Stimulated activated naive B cell treated with anti-CD40 and anti-IgM and Interleukin-4, amounts not matched to agents 10 μg/mL and 1 μg/mL and 100 μg/mL, for 72 hours (primary cell): ENCODE measurements around the gene PI4K2B.
"Not testable (repeated sequence)": the region's sequence is repeated elsewhere in the genome, so short reads cannot be mapped to it uniquely, and the experiment has no call there.

Experiments
- ATAC-seq, 2 donors: fragments of 150-1000 bp; cut with Tn5 transposase; replicated peaks; 2 replicates each; pipeline ENCODE4 v1.10.0; 2021; ENCODE audit warnings: moderate library complexity in 1 of 2
- DNase-seq: peaks from one replicate; pipeline ENCODE4 v3.0.0; 2021
- H3K27ac Mint-ChIP-seq: one replicate; pipeline ENCODE4 v1.8.0; 2022; ENCODE audit warnings: mild to moderate bottlenecking, mixed read lengths
- H3K27me3 Mint-ChIP-seq, 2 donors: one replicate each; pipeline ENCODE4 v1.8.0; 2022; ENCODE audit warnings: mixed read lengths in 2 of 2
- H3K36me3 Mint-ChIP-seq, 2 donors: one replicate each; pipeline ENCODE4 v1.8.0; 2022; ENCODE audit warnings: mixed read lengths in 2 of 2, mild to moderate bottlenecking in 1 of 2
- H3K4me1 Mint-ChIP-seq, 2 donors: one replicate each; pipeline ENCODE4 v1.8.0; 2022; ENCODE audit warnings: mixed read lengths in 2 of 2, mild to moderate bottlenecking in 1 of 2
- H3K4me3 Mint-ChIP-seq, 2 donors: one replicate each; pipeline ENCODE4 v1.8.0; 2022; ENCODE audit warnings: mild to moderate bottlenecking in 2 of 2, mixed read lengths in 2 of 2, moderate library complexity in 1 of 2
- H3K9me3 Mint-ChIP-seq, 2 donors: one replicate each; pipeline ENCODE4 v1.8.0; 2022; ENCODE audit warnings: mixed read lengths in 2 of 2, mild to moderate bottlenecking in 1 of 2

PI4K2B gene

GRCh38 chr4:25306518-25307057, 72.8 kb downstream of the PI4K2B start:
- no peaks in the 10 kb centered on the region for H3K36me3 Mint-ChIP-seq
- H3K4me1 Mint-ChIP-seq, result peaks cover 11 to 29% of the 10 kb centered on the region in 2 donors
- peak overlapping the region; percentile 21 for H3K27ac Mint-ChIP-seq
- peaks cover 0 to 6% of the 10 kb centered on the region in 2 donors for H3K27me3 Mint-ChIP-seq
- H3K9me3 Mint-ChIP-seq, result peaks cover 0 to 5% of the 10 kb centered on the region in 2 donors
- DNase-seq (no peak), ATAC-seq (no peak)
- H3K4me3 Mint-ChIP-seq, result no peak overlapping the region

GRCh38 chr4:25307596-25307995, 73.8 kb downstream of the PI4K2B start:
- DNase-seq, result no peak
- H3K4me1 Mint-ChIP-seq, result peaks cover 11 to 33% of the 10 kb centered on the region in 2 donors
- H3K27ac Mint-ChIP-seq, result no peak overlapping the region
- no peak for ATAC-seq
- peaks cover 0 to under 1% of the 10 kb centered on the region in 2 donors for H3K36me3 Mint-ChIP-seq
- peaks cover 0 to 5% of the 10 kb centered on the region in 2 donors for H3K9me3 Mint-ChIP-seq
- no peak overlapping the region for H3K4me3 Mint-ChIP-seq
- H3K27me3 Mint-ChIP-seq, result peaks cover 0 to 6% of the 10 kb centered on the region in 2 donors

GRCh38 chr4:25308306-25308705, 74.5 kb downstream of the PI4K2B start:
- H3K27ac Mint-ChIP-seq, result no peak overlapping the region
- H3K9me3 Mint-ChIP-seq, result peaks cover 0 to 5% of the 10 kb centered on the region in 2 donors
- peaks cover 0 to 3% of the 10 kb centered on the region in 2 donors for H3K36me3 Mint-ChIP-seq
- H3K4me3 Mint-ChIP-seq, result no peak overlapping the region
- peak in 1 of 2 donors; percentile 17 for ATAC-seq
- DNase-seq, result no peak
- peaks cover 0 to 3% of the 10 kb centered on the region in 2 donors for H3K27me3 Mint-ChIP-seq
- H3K4me1 Mint-ChIP-seq, result peaks cover 13 to 35% of the 10 kb centered on the region in 2 donors

- Mint-ChIP-seq H3K36me3 (peaks cover 0 to 3% of the 10 kb centered on the region in 2 donors), H3K27me3 (no peaks in the 10 kb centered on the region), H3K4me3 (no peak overlapping the region), H3K9me3 (peaks cover 0 to 5% of the 10 kb centered on the region in 2 donors), H3K4me1 (peaks cover 15 to 40% of the 10 kb centered on the region in 2 donors), H3K27ac (no peak overlapping the region)
- DNase-seq (no peak), ATAC-seq (no peak)
These were observed 74.9 kb downstream of the PI4K2B start for GRCh38 chr4:25308761-25309160.

GRCh38 chr4:25310066-25310802, 76.4 kb downstream of the PI4K2B start:
- peaks cover 0 to 5% of the 10 kb centered on the region in 2 donors for H3K9me3 Mint-ChIP-seq
- no peaks in the 10 kb centered on the region for H3K27me3 Mint-ChIP-seq
- DNase-seq (no peak), ATAC-seq (peak; percentile 30 to 33)
- H3K36me3 Mint-ChIP-seq, result peaks cover 0 to 6% of the 10 kb centered on the region in 2 donors
- H3K4me3 Mint-ChIP-seq, result peak overlapping the region; percentile 46 to 68
- H3K4me1 Mint-ChIP-seq, result peaks cover 15 to 41% of the 10 kb centered on the region in 2 donors
- H3K27ac Mint-ChIP-seq, result peak overlapping the region; percentile 92

- Mint-ChIP-seq H3K4me1 (peaks cover 17 to 41% of the 10 kb centered on the region in 2 donors), H3K36me3 (peaks cover 2 to 11% of the 10 kb centered on the region in 2 donors), H3K9me3 (peaks cover 0 to 5% of the 10 kb centered on the region in 2 donors), H3K27me3 (no peaks in the 10 kb centered on the region), H3K27ac (peak overlapping the region; percentile 92), H3K4me3 (peak overlapping the region; percentile 46 to 68)
- DNase-seq (no peak), ATAC-seq (no peak)
These were observed 77.0 kb downstream of the PI4K2B start for GRCh38 chr4:25310803-25311166.

GRCh38 chr4:25312496-25313200, 78.8 kb downstream of the PI4K2B start, which contains the start of gene ZCCHC4:
ZCCHC4 (plus strand) TSS chr4:25312774; CDS start chr4:25312810, 36 bp downstream.
- ATAC-seq, result peak; percentile 92 to 95
- peak within 1 kb of the TSS; percentile 99 for H3K27ac Mint-ChIP-seq
- H3K4me1 Mint-ChIP-seq, result peaks cover 17 to 49% of the 10 kb centered on the region in 2 donors
- DNase-seq, result peak; percentile 84
- H3K9me3 Mint-ChIP-seq, result peaks cover 0 to 5% of the 10 kb centered on the region in 2 donors
- H3K27me3 Mint-ChIP-seq, result no peaks in the 10 kb centered on the region
- peak within 1 kb of the TSS; percentile 91 to 100 for H3K4me3 Mint-ChIP-seq
- H3K36me3 Mint-ChIP-seq, result peaks cover 9 to 25% of the 10 kb centered on the region in 2 donors

GRCh38 chr4:25313201-25313895, 79.5 kb downstream of the PI4K2B start:
- Mint-ChIP-seq H3K36me3 (peaks cover 12 to 28% of the 10 kb centered on the region in 2 donors), H3K4me1 (peaks cover 15 to 42% of the 10 kb centered on the region in 2 donors), H3K27me3 (no peaks in the 10 kb centered on the region), H3K27ac (peak overlapping the region; percentile 99), H3K9me3 (peaks cover 0 to 3% of the 10 kb centered on the region in 2 donors), H3K4me3 (peak overlapping the region; percentile 91 to 100)
- DNase-seq (no peak), ATAC-seq (no peak)

GRCh38 chr4:25320336-25320735, 86.5 kb downstream of the PI4K2B start:
- Mint-ChIP-seq H3K36me3 (peaks cover 21 to 35% of the 10 kb centered on the region in 2 donors), H3K27ac (no peak overlapping the region), H3K9me3 (no peaks in the 10 kb centered on the region), H3K4me1 (peaks cover 9 to 21% of the 10 kb centered on the region in 2 donors), H3K4me3 (no peak overlapping the region), H3K27me3 (no peaks in the 10 kb centered on the region)
- DNase-seq, result no peak
- ATAC-seq, result no peak

- DNase-seq, result no peak
- H3K36me3 Mint-ChIP-seq, result peaks cover 21 to 33% of the 10 kb centered on the region in 2 donors
- no peak overlapping the region for H3K4me3 Mint-ChIP-seq
- H3K27me3 Mint-ChIP-seq, result no peaks in the 10 kb centered on the region
- ATAC-seq, result peak; percentile 52 to 63
- no peaks in the 10 kb centered on the region for H3K9me3 Mint-ChIP-seq
- no peak overlapping the region for H3K27ac Mint-ChIP-seq
- peaks cover 8 to 21% of the 10 kb centered on the region in 2 donors for H3K4me1 Mint-ChIP-seq
These were observed 86.9 kb downstream of the PI4K2B start for GRCh38 chr4:25320773-25321172.

GRCh38 chr4:25321703-25322102, 87.9 kb downstream of the PI4K2B start:
- H3K4me1 Mint-ChIP-seq, result peaks cover 8 to 23% of the 10 kb centered on the region in 2 donors
- ATAC-seq (no peak), DNase-seq (no peak)
- peaks cover 19 to 32% of the 10 kb centered on the region in 2 donors for H3K36me3 Mint-ChIP-seq
- no peaks in the 10 kb centered on the region for H3K27me3 Mint-ChIP-seq
- H3K27ac Mint-ChIP-seq, result no peak overlapping the region
- H3K4me3 Mint-ChIP-seq, result no peak overlapping the region
- H3K9me3 Mint-ChIP-seq, result no peaks in the 10 kb centered on the region

GRCh38 chr4:25328463-25328862, 94.6 kb downstream of the PI4K2B start:
- DNase-seq, H3K27ac Mint-ChIP-seq, H3K9me3 Mint-ChIP-seq, H3K4me3 Mint-ChIP-seq, ATAC-seq, H3K27me3 Mint-ChIP-seq: not testable (repeated sequence)
- peaks cover 10 to 22% of the 10 kb centered on the region in 2 donors for H3K4me1 Mint-ChIP-seq
- peaks cover 8 to 36% of the 10 kb centered on the region in 2 donors for H3K36me3 Mint-ChIP-seq
